Bronchial epithelial cell (primary cell): ENCODE data around the gene ODAD2. TPM values are rescaled to one million over a fixed set of nuclear protein-coding genes. Genes with fewer than 3 reads are reported as not detected.
"Not testable (repeated sequence)": the region's sequence is repeated elsewhere in the genome, so short reads cannot be mapped to it uniquely, and the experiment has no call there.

Source experiments
- DNase-seq: peaks from one replicate; pipeline ENCODE4 v3.0.0-alpha.2; 2010; ENCODE audit warnings: low read depth
- FAIRE-seq: peaks from 2 replicates; lab custom pipeline; 2011; peaks lifted over from hg19 to GRCh38; lab: Jason Lieb, UNC
- H3K27me3 ChIP-seq: 2 replicates; pipeline ENCODE4 v1.5.1; 2011; ENCODE audit warnings: low read length; ENCODE audit not compliant: control insufficient read depth, insufficient read depth
- H3K36me3 ChIP-seq: 2 replicates; pipeline ENCODE4 v1.5.1; 2011; ENCODE audit warnings: low read length; ENCODE audit not compliant: control insufficient read depth, insufficient read depth
- H3K4me3 ChIP-seq: 2 replicates; pipeline ENCODE4 v1.5.1; 2011; ENCODE audit warnings: mild to moderate bottlenecking, low read depth, low read length, control low read depth
- CTCF ChIP-seq: IDR thresholded peaks from 2 replicates; pipeline ENCODE4 v1.5.1; 2011; ENCODE audit warnings: mild to moderate bottlenecking, moderate library complexity, low read length, control low read depth, inconsistent platforms; ENCODE audit not compliant: insufficient read depth, severe bottlenecking
- total RNA-seq: library from RNA; depleted of rRNA; stranded (reverse); fragments of >200 nt; gene quantifications from 2 replicates; pipeline ENCODE4 v1.2.1, GENCODE V29; 2014

The ODAD2 gene
- total RNA-seq, 1 donor from 2014 or later = not detected

GRCh38 chr10:28001353-28001752 is 2.5 kb upstream of the ODAD2 start:
- FAIRE-seq = no peak
- DNase-seq = no peak
- no peak for TF ChIP-seq CTCF

GRCh38 chr10:27998178-27998953 is 513 bp downstream of the ODAD2 start:
- FAIRE-seq (no peak), DNase-seq (no peak)
- Histone ChIP-seq H3K27me3 (peaks cover 2% of the 10 kb centered on the region), H3K36me3 (no peaks in the 10 kb centered on the region), H3K4me3 (peak overlapping the region; percentile 37)
- no peak for TF ChIP-seq CTCF

More at GRCh38 chr10:28001353-28001752, 2.5 kb upstream of the ODAD2 start:
- H3K36me3 ChIP-seq = no peaks in the 10 kb centered on the region
- H3K27me3 ChIP-seq = peaks cover 2% of the 10 kb centered on the region
- H3K4me3 ChIP-seq = no peak overlapping the region

GRCh38 chr10:27997865-27998177 is 1.1 kb downstream of the ODAD2 start:
- no peak for TF ChIP-seq CTCF
- peak overlapping the region; percentile 37 for H3K4me3 ChIP-seq
- no peaks in the 10 kb centered on the region for H3K36me3 ChIP-seq
- DNase-seq (no peak), FAIRE-seq (peak; percentile 13)
- peaks cover 2% of the 10 kb centered on the region for H3K27me3 ChIP-seq

- Histone ChIP-seq H3K4me3 (no peak overlapping the region), H3K36me3 (no peaks in the 10 kb centered on the region), H3K27me3 (peaks cover 2% of the 10 kb centered on the region)
- FAIRE-seq = no peak
- no peak for DNase-seq
- no peak for TF ChIP-seq CTCF
These were observed 3.6 kb downstream of the ODAD2 start for GRCh38 chr10:27995311-27995710.

- H3K27me3 ChIP-seq, DNase-seq, FAIRE-seq, H3K36me3 ChIP-seq, H3K4me3 ChIP-seq: not testable (repeated sequence)
These were observed 9.5 kb downstream of the ODAD2 start for GRCh38 chr10:27989357-27989756.

- no peak overlapping the region for H3K4me3 ChIP-seq
- no peaks in the 10 kb centered on the region for H3K36me3 ChIP-seq
- FAIRE-seq (no peak), DNase-seq (no peak)
- TF ChIP-seq CTCF = no peak
- no peaks in the 10 kb centered on the region for H3K27me3 ChIP-seq
These were observed 12.1 kb downstream of the ODAD2 start for GRCh38 chr10:27986821-27987220.
